Spleen (tissue), 7 donors: ENCODE data around the gene ZYG11A.

Experiments
- CTCF ChIP-seq, 11 experiments: fragments of 200-600 bp in 7 of 11; fragments of 450-650 bp in 4 of 11; sonication (generic) in 4 of 11; IDR thresholded peaks in 8 of 11; conservative IDR thresholded peaks in 3 of 11; 1 replicate in 7 of 11; 2 replicates in 4 of 11; pipeline versions ENCODE4 v1.4.0 to v1.8.0; 2016 to 2021; ENCODE audit warnings: antibody characterized with exemption in 11 of 11, inconsistent platforms in 4 of 11, mild to moderate bottlenecking in 1 of 11
- POLR2A ChIP-seq, 3 donors: fragments of 450-650 bp; IDR thresholded peaks; one replicate each; pipeline ENCODE4 v1.5.1; 2017; ENCODE audit warnings: antibody characterized with exemption in 3 of 3, mild to moderate bottlenecking in 1 of 3
- POLR2AphosphoS5 ChIP-seq, 3 donors: sonication (generic); formaldehyde crosslinking; IDR thresholded peaks; one replicate each; pipeline ENCODE4 v1.5.1; 2017; ENCODE audit warnings: antibody characterized with exemption in 3 of 3
- donor health status: DM: no; HTN: no; CAD: no; lungs with moderate emphysema.
- donor health status: DM: no; HTN: no; CAD: no.
- donor health status: DM: no; HTN: no; CAD: no.

GRCh38 chr1:52907812-52908153, 65.2 kb downstream of the ZYG11A start:
- no peak for TF ChIP-seq CTCF (IDR thresholded peaks at IDR 0.05 in 8 of 11, conservative IDR thresholded peaks at IDR 0.05 in 3 of 11)
- no peak for TF ChIP-seq POLR2A (IDR thresholded peaks at IDR 0.05)
- no peak for TF ChIP-seq POLR2AphosphoS5 (IDR thresholded peaks at IDR 0.05)
